Omental fat pad (tissue), 4 donors: ENCODE data around the gene RPUSD1. TPM values are rescaled to one million over a fixed set of nuclear protein-coding genes. Genes with fewer than 3 reads are reported as not detected.
A peak's percentile ranks its signal among the peaks of the same experiment; 100 is the strongest.

ENCODE experiments used
- ATAC-seq: fragments of 150-250 bp; one replicate; pipeline ENCODE4 v1.9.1; 2016; ENCODE audit warnings: mild to moderate bottlenecking, moderate library complexity; ENCODE audit not compliant: low FRiP score
- DNase-seq: peaks from one replicate; pipeline ENCODE4 v3.0.0-alpha.2; 2019; ENCODE audit warnings: low spot score
- CTCF ChIP-seq, 3 donors: fragments of 450-650 bp; IDR thresholded peaks; one replicate each; pipeline ENCODE4 v1.5.1; 2016 to 2017; ENCODE audit warnings: antibody characterized with exemption in 3 of 3, mild to moderate bottlenecking in 3 of 3, moderate library complexity in 2 of 3
- total RNA-seq, 4 donors: library from RNA; depleted of rRNA; stranded (reverse); fragments of >200 nt; gene quantifications; one replicate each; pipeline ENCODE4 v1.1.0, GENCODE V29; 2016

RPUSD1 gene
- total RNA-seq, 4 donors from 2014 or later, result 9.6 to 20.9 (median 13.7) TPM

- no peak for TF ChIP-seq CTCF (IDR thresholded peaks at IDR 0.05)
- ATAC-seq (no peak), DNase-seq (no peak)
Observed at GRCh38 chr16:813204-813915, 25.2 kb upstream of the RPUSD1 start.

- ATAC-seq (no peak), DNase-seq (no peak)
- TF ChIP-seq CTCF (IDR thresholded peaks at IDR 0.05), result no peak
Observed at GRCh38 chr16:808085-808386, 19.9 kb upstream of the RPUSD1 start.

GRCh38 chr16:807347-808084 lies 19.3 kb upstream of the RPUSD1 start:
- TF ChIP-seq CTCF (IDR thresholded peaks at IDR 0.05), result no peak
- peak; percentile 97 for ATAC-seq

GRCh38 chr16:805474-805873 lies 17.3 kb upstream of the RPUSD1 start:
- TF ChIP-seq CTCF (IDR thresholded peaks at IDR 0.05), result no peak
- ATAC-seq, result no peak
- DNase-seq, result no peak

More at GRCh38 chr16:807347-808084, 19.3 kb upstream of the RPUSD1 start:
- peak; percentile 59 for DNase-seq

- DNase-seq, result no peak
- TF ChIP-seq CTCF (IDR thresholded peaks at IDR 0.05), result no peak
- ATAC-seq, result no peak
Observed at GRCh38 chr16:804193-805048, 16.2 kb upstream of the RPUSD1 start.

- ATAC-seq (no peak), DNase-seq (no peak)
- no peak for TF ChIP-seq CTCF (IDR thresholded peaks at IDR 0.05)
Observed at GRCh38 chr16:803754-804080, 15.5 kb upstream of the RPUSD1 start.
